HUDEP-2 (cell line): ENCODE measurements around the gene PTK6.

Source experiments
- DNase-seq, 76 experiments: peaks; one replicate each; lab custom pipeline; 2025; ENCODE audit not compliant: unreplicated experiment in 76 of 76; lab: John Stamatoyannopoulos, UW

PTK6 gene

DNA sequence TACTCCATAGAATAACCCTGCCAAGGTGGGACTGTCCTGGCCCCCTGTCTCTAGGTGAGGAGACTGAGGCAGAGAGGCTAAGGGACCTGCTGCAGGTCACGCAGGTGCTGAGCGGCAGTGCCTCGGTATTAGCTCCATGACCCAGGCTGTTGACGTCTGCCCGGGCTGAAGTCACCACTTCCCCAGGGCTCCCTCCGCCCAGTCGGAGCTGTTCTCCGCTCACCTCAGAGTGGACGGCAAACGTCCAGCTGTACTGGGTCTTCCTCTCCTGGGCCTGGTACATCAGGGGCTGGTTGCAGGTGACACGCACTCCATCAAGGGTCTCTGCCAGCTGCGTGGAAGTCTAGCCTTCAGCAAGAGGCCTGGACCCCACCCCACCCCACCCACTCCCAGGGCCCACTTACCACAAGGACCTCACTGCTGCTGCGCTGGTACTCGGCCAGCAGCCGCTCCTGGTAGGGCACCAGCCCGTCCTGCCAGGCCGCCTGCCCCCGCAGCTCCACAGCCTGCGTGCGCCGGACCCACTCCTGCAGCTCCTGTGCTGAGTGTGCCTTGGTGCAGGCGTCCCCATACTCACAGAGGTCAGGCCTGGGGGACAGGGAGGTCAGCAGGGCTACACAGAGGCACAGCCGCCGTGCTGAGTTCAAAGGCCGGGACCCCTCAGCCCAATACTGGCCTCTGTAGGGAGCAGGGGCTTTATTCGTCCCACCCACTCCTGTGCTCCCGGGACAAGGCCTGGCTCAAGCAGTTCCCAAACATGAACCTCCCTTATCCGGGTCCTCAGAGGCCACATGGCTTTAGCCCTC is 33.3 kb upstream of the PTK6 start:
- no peak for DNase-seq

DNA sequence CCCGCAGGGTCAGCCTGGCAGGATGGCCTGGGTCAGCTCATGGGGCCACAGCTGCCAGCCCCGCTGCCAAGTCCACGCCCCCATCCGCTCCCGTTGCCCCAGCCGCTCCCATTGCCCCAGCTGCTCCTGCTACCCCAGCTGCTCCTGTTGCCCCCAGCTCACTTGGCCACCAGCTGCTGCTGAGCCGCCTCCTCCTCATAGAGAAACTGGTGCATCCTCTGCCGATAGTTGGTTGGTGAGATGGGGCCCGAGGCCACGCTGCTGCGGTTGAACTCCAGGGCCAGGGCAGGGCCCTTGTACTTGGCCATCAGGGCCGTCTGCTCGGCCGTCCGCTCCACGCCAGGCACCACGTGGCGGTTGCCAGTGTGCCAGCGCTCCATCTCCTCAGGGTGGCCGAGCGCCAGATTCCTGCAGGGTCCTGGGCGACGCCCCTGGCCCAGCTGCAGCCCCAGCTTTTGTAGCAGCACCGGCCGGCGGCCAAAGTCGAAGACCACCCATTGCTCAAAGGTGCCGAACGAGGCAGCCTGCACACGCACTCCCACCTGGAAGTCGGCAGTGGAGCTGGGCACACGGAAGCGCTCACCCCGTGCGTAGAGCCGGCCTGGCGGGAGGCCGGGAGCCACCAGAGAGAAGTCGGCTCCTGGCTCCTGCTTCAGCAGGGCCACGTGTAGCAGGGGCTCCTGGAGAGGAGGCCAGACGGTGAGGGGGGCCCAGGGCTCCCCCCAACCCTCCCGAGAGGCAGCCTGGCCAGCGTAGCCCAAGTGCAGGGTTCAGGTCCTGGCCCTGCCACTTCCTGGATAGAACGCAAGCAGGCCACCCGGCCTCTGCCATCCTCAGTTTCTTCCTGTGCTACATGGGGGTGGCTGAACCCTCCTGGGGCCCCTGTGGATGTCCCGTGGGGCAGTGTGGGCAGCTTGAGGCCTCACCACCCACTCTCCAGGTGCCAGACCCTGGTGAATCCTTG is 32.1 kb upstream of the PTK6 start:
- DNase-seq, result no peak

DNA sequence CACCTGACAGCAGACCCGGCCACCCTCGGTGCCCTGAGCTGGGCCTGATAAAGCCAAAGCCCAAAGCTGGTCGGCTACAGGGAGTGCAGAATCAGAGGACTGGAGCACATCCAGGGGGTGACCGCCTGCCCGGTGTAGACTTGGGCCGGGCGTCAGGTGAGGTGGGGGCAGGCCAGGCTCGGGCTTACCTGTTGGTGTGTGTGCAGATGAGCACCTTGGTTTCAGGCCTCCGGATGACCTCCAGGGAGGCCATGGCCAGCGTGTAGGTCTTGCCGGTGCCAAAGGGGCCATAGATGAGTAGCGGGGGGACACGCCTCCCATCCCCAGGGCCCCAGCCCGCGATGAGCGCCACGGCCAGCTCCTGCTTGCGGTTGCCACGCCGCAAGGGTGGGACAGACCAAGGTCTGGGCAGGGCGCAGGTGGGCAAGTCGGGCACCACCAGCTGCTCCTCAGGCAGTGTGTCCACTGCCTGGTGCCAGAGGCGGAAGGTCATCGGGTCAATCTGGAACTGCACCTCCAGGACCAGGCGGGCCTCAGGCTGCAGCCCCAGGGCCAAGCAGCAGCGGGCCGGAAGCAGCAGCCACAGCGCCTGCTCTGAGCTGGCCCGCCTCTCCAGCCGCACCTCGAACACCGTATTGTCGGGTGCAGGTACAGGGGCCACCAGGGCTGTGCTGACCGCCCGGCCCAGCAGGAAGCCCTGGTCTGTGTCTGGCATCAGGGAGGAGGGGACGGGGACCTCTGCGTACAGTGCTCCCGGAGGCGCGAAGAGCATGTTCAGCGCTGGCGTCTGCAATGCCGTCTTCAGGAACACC is 31.2 kb upstream of the PTK6 start:
- no peak for DNase-seq

DNA sequence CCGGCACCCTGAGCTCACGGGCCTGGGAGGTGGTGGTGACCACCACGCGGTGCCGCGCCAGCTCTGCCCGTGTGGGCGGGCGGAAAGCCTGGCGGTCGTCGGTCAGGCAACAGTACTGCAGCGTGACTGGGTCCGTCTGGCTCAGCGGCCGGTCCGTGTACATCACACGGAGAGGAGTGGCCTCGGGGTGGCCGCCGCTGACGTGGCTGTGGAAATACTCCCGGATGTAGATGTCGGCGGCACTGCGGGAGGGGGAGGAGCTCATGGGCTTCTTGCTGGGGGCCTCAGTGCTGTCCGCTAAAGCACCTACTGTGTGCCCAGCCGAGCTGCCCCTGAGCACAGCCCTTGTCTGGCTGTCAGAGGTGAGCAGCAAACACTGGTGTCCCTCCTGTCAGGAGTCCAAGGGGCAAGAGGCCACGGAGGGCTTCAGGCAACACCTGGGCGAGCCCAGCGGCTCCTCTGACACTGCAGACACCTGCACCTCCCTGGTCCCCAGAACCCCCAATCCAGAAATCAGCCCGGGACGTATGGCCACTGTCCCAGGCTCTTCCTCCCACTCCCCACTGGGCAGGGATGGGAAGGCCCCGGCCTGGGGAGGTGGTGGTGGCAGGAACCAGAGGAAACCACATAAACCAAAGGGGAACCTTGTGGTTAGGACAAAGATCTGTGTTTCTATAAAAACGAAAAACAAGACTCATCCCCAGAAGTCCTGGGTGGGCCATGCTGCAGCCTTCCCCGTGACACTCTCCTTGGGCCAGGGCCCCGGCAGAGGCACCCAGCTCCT is 30.4 kb upstream of the PTK6 start:
- no peak for DNase-seq

DNA sequence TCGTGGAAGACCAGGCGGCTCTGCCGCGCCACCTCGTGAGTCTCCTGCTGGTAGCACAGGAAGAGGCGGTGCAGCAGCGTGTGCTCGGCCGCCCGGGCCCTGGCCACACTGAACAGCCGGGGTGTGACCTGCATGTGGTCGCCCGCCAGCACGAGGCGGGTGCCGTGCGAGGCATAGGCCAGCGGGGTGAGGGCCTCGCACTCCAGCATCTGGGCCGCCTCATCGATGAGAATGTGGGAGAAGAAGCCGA is 29.9 kb upstream of the PTK6 start:
- DNase-seq, result no peak

DNA sequence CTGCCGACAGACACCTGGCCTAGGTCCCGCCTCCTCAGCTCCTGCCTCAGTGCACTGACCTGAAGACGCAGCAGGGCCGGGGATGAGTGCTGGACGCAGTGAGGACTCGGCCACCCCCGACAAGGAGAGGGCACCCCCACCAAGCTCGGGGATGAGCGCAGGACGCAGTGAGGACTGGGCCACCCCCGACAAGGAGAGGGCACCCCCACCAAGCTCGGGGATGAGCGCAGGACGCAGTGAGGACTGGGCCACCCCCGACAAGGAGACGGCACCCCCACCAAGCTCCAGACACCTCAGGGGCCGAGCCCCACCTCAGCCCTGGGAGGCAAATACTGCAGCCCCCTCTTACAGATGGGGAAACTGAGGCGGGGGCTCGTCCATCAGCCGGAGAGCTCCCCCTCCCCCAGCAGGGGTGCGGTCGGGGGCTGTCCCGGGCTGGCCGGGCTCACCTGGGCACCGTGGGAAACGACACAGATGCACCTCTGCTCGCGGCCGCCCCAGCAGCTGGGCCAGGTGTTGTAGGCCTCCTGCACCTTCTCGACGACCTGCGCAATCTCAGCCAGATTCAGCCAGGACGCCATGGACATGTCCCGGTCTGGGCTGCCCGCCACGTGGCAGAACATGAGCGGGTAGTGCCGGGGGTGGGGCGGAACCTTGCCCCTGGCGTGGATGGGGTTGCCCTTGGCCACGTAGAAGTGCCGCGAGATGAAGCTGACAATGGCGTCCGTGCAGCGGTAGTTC is 29.4 kb upstream of the PTK6 start:
- DNase-seq, result no peak

DNA sequence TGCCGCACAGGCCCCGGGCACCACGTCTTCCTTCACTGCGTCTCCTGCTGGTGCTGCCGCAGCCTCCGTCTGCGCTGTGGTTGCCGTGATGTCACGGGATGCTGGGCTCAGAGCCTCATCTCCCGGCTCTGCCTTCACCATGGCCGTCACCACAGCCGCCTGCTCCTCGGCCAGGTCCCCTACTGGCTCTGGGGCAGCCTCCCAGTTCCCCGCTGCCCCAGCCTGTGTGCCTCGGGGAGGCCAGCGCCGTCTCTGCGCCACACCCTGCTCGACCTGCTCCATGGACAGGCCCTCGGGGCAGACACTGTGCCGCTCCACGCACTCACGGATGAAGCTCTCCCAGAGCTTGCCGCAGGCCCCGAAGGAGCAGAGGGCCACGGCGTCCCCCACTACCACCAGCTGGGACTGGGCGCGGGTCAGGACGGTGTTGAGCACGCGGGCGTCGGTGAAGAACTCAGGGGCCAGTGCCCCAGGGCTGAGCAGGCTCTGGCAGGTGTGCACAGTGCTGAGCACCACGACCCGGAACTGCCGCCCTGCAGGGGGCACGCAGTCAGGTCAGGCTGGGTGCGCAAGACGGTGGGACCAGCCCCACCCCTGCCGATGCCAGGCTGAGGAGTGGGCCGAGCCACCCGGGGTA is 28.6 kb upstream of the PTK6 start:
- no peak for DNase-seq

DNA sequence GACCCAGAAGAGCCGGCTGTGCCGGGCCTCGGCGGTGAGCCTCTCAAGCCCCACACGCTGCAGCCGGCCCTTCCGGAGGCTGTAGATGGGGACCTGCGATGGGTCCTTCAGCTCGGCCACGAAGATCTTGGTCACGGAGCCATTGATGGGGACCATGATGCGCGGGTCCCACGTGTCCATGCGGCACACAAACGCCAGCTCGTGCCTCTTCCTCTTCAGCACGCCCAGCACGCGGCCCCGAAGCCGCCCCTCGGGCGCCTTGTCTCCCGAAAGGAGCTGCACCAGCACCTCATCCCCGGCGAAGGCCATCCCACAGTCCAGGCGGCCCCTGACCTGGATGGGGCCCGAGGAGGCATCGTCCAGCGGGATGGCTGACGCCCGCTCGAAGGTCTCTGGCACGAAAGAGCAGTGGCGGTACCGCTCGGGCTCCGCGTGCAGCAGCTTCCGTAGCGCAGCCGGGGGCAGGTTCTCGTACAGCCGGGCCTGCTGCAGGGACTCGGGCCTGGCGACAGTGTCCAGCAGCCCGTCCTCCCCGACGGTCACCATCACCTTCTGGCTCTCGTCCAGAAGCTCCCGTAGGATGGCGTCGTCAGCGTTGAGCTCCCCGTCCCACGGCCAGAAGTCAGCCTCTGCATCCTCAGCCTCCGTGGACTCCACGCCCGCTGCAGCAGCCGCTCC is 28.0 kb upstream of the PTK6 start:
- no peak for DNase-seq

DNA sequence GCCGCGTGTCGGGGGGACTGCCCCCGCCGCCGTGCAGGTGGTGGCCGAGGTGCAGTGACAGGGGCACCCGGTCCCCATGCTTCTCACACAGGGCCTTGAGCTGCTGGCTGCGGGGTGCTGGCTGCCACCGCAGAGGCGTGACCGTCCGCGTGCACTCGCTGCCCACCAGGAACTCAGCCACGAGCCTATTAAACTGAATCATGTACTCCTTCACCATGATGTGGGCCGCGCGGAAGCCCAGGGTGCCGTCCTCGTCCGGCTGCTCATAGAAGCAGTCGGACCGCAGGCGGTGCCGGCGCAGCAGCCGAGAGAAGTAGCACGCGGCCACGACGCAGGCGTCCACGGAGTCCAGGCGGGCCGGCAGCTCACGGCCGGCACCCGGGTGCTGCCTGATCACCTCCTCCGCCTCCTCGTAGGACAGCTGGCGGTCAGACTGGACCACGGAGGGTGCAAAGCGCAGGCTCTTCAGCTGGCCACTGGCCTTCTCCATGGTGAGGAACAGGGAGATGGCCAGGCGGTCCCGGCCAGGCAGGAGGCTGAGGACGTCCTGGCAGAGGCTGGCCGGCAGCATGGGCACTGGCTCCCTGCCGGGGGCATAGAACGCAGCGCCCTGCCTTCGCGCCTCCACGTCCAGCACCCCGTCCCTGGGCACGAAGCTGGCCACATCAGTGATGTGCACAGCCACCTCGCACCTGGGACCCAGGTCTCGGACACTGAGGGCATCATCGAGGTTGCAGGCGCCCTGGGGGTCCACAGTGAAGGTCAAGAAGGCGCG is 27.0 kb upstream of the PTK6 start:
- DNase-seq, result no peak

DNA sequence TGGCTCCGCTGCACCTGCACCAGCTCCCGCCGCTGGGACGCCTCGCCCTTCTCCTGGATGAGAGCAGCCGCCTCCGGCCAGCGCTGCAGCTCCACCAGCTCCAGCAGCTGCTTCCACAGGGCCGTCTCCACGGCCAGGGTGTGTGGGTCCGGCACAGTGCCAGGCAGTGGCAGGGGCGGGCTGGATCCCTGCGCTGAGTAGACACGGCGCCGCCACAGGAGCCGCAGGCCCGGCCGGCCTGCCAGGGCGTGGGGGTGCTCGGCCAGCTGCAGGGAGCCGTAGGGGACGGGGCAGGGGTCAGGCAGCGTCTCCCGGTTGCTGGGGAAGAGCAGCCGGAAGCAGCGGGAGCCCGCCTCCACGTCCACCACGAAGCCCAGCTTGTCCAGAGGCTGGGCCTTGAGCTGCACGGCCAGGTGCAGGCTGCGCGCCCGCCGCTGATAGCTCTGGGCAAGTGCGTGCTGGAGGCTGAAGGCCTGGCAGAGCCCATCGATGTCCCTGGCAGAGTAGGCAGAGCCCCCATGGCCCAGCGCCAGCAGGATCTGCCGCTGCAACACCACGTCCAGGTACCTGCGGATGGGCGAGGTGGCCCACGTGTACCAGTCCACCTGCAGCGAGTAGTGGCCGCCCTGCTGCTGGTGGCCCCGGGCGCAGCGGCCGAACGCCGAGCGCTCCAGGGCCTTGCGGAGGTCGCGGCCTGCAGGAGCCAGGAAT is 26.2 kb upstream of the PTK6 start:
- no peak for DNase-seq

DNA sequence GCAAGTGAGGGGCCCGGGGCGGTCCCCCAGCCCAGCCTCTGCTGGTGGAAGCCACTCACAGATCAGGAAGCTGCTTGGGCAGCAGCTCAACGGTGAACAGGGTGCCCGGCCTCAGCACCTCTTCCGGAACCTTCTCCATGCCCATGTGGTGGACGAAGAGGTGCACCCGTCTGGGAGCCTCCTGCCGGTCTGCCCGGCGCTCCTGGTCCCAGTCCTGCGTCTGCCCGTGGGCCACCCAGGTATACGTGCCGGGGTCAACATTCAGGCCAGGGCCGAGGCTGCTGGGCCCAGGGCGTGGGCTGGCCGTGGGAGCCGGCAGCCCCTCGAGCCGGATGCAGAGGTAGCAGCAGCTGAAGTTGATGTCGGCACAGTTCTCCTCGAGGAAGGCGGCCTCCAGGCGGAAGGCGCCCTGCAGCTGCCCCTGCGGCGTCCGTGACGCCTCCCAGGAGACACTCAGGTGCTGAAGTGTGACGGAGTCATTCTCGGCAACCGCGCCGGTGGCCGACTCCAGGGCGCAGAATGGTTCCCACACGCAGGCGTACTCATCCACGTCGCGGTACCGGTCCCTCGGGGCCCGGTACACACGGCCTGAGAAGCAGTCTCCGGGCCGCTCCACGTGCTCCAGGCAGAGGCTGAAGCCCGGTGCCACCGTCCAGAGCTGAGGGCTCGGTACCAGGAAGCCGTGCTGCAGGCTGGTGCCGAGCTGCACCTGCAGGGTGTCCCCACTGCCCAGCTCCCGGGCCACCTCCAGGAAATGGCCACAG is 25.5 kb upstream of the PTK6 start:
- DNase-seq, result no peak

DNA sequence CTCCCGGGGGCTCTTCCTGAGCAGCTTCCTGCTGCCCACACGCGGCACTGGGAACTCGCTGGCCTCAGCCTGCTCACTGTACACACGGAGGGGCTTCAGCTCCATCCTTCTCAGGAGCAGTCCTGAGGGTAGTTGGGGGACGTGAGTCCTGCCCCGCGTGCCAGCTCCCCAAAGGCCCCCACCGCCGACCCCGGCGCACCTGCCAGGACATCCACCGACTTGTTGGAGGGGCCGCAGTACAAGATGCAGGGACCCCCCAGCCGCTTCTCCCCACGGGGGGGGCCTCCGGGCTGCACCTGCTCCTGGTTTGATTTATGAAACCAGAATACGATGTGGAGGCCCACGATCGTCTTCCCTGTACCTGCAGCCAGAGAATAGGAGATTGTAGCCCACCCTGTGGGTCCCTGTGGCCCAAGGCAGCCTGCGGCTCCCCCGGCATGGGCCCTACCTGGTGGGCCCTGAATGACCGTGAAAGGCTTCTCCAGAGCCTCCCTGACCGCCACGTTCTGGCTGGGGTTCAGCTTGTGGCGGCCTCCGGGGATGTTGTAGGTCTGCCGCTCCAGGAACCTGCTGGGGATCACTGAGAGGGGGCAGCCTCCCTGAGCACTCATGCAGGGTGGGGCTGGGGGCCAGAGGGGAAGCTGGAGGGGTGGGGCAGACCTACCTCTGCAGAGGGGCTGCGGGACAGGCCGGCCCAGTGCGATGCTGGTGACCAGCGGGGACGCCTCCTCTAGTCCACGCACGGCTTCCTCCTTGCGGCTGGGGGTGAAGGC is 24.6 kb upstream of the PTK6 start:
- DNase-seq, result no peak

DNA sequence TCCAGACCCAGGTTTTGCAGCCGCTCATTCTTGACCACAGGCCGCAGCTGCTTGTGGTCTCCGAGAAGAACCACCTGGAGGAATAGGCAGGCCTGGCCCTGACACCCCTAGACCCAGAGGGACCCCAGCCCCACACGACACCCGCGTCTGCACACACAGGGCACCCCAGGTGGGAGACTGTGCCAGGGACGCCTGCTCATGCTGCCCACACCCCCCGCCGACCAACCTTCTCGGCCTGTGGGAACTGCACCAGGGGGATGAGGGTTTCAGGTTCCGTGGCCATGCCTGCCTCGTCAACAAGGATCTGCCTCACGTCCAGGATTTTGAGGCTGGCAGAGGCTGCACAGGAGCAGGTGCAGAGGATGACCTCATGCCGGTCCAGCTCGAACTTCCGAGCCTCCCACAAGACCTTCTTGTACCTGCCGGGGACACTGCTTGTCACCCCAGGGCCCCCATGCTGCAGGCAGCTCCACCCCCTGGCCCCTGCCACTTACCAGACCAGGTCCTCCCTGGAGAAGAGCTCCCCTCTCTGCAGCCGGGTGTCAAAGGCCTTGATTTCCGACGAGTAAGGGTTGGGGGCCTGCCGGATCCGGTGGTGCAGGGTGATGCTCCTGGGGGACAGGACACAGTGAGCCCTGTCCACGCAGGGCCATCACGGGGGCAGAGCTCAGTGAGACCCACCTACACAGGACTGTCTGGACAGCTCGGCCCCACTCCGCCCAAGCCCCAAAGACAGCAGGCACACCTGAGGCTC is 23.9 kb upstream of the PTK6 start:
- DNase-seq, result no peak

DNA sequence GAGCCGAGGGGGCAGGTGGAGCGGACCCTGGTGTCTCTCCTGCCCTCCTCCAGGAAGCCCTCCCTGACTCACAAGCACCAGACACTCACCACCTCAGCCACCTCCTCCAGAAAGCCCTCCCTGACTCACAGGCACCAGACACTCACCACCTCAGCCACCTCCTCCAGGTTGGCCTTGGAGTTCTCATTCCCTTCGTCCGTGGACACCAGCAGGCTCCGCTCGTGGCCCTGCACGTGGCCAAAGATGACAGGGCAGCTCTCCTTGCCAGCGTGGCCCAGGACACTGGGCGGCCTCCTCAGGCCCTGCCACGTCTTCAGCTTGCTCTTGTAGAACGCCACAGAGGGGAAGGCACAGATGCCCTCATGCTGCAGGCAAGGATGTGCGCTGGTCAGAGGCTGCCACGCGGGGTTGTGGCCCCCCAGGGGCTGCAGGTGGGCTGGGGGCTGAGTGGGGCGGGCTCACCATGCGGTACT is 23.2 kb upstream of the PTK6 start:
- DNase-seq, result no peak
